CD14-positive monocyte (primary cell): ENCODE measurements around the gene AKAP14. TPM values are rescaled to one million over a fixed set of nuclear protein-coding genes. Genes with fewer than 3 reads are reported as not detected.

Source experiments
- DNase-seq, 3 donors: peaks; one replicate each; pipeline ENCODE4 v3.0.0-alpha.2; 2011 to 2022
- H2AFZ ChIP-seq: 2 replicates; pipeline ENCODE4 v1.6.0; 2012; ENCODE audit warnings: mild to moderate bottlenecking, low read depth, low read length, inconsistent platforms; ENCODE audit not compliant: insufficient read depth, poor library complexity, severe bottlenecking
- H3K27ac ChIP-seq, 2 donors: 1 replicate in 1 of 2; 2 replicates in 1 of 2; pipeline ENCODE4 v1.5.1; 2012 to 2013; ENCODE audit warnings: low read length in 2 of 2, control low read depth in 1 of 2, inconsistent platforms in 1 of 2, low read depth in 1 of 2, mild to moderate bottlenecking in 1 of 2
- H3K27me3 ChIP-seq, 2 donors: one replicate each; pipeline versions ENCODE4 v1.6.0 to v1.6.1; 2011 to 2013; ENCODE audit warnings: low read length in 2 of 2; ENCODE audit not compliant: control insufficient read depth in 2 of 2, insufficient read depth in 2 of 2
- H3K36me3 ChIP-seq, 2 donors: replicated peaks in 1 of 2; 1 replicate in 1 of 2; 2 replicates in 1 of 2; pipeline versions ENCODE4 v1.5.1 to v1.6.1; 2012 to 2013; ENCODE audit warnings: low read length in 2 of 2, control low read depth in 1 of 2, inconsistent platforms in 1 of 2, mild to moderate bottlenecking in 1 of 2; ENCODE audit not compliant: insufficient read depth in 2 of 2, control insufficient read depth in 1 of 2
- H3K4me1 ChIP-seq, 2 donors: 1 replicate in 1 of 2; 2 replicates in 1 of 2; pipeline versions ENCODE4 v1.5.1 to v1.6.1; 2012 to 2013; ENCODE audit warnings: low read length in 2 of 2, control low read depth in 1 of 2, inconsistent platforms in 1 of 2, mild to moderate bottlenecking in 1 of 2, moderate library complexity in 1 of 2; ENCODE audit not compliant: insufficient read depth in 2 of 2, control insufficient read depth in 1 of 2
- H3K4me2 ChIP-seq: replicated peaks from 2 replicates; pipeline ENCODE3; 2012; ENCODE audit warnings: low read length, moderate library complexity, mild to moderate bottlenecking; ENCODE audit not compliant: poor library complexity, severe bottlenecking; ENCODE audit errors: extremely low read depth
- H3K4me3 ChIP-seq, 3 experiments: fragments of 200-600 bp in 1 of 3; sonication (generic) in 1 of 3; replicated peaks in 1 of 3; 1 replicate in 2 of 3; 2 replicates in 1 of 3; pipeline ENCODE4 v1.5.1; 2011 to 2013; ENCODE audit warnings: low read length in 3 of 3, mild to moderate bottlenecking in 3 of 3, control low read depth in 2 of 3, low read depth in 2 of 3, inconsistent platforms in 1 of 3, moderate library complexity in 1 of 3
- H3K79me2 ChIP-seq: 2 replicates; pipeline ENCODE4 v1.6.0; 2012; ENCODE audit warnings: mild to moderate bottlenecking, control low read depth, inconsistent platforms, low read length, moderate library complexity; ENCODE audit not compliant: insufficient read depth
- H3K9ac ChIP-seq: 2 replicates; pipeline ENCODE4 v1.6.0; 2017; ENCODE audit warnings: low read length, mild to moderate bottlenecking; ENCODE audit not compliant: insufficient read depth, poor library complexity, severe bottlenecking
- H3K9me3 ChIP-seq, 2 donors: replicated peaks in 1 of 2; 1 replicate in 1 of 2; 2 replicates in 1 of 2; pipeline versions ENCODE4 v1.5.1 to v1.6.1; 2012 to 2013; ENCODE audit warnings: low read length in 2 of 2, control low read depth in 1 of 2; ENCODE audit not compliant: control insufficient read depth in 1 of 2, insufficient read depth in 1 of 2
- H4K20me1 ChIP-seq: 2 replicates; pipeline ENCODE4 v1.6.0; 2012; ENCODE audit warnings: mild to moderate bottlenecking, low read length, control low read depth, moderate library complexity; ENCODE audit not compliant: insufficient read depth
- H3K27ac Mint-ChIP-seq, 7 donors: one replicate each; pipeline ENCODE4 v1.8.0; 2020; ENCODE audit warnings: mild to moderate bottlenecking in 7 of 7, mixed read lengths in 7 of 7, moderate library complexity in 6 of 7, inconsistent platforms in 2 of 7
- H3K27me3 Mint-ChIP-seq, 3 donors: one replicate each; pipeline ENCODE4 v1.8.0; 2021 to 2022; ENCODE audit warnings: low read depth in 3 of 3, mild to moderate bottlenecking in 3 of 3, mixed read lengths in 3 of 3, moderate library complexity in 3 of 3, inconsistent platforms in 1 of 3
- H3K36me3 Mint-ChIP-seq, 2 donors: one replicate each; pipeline ENCODE4 v1.8.0; 2020; ENCODE audit warnings: mixed read lengths in 2 of 2, inconsistent platforms in 1 of 2, mild to moderate bottlenecking in 1 of 2
- H3K4me1 Mint-ChIP-seq: one replicate; pipeline ENCODE4 v1.8.0; 2020; ENCODE audit warnings: mild to moderate bottlenecking, mixed read lengths
- H3K4me3 Mint-ChIP-seq, 2 donors: one replicate each; pipeline ENCODE4 v1.8.0; 2020; ENCODE audit warnings: mild to moderate bottlenecking in 2 of 2, mixed read lengths in 2 of 2, moderate library complexity in 1 of 2
- H3K9me3 Mint-ChIP-seq, 7 donors: one replicate each; pipeline ENCODE4 v1.8.0; 2020 to 2022; ENCODE audit warnings: mixed read lengths in 7 of 7, mild to moderate bottlenecking in 6 of 7, moderate library complexity in 6 of 7, inconsistent platforms in 2 of 7
- CTCF ChIP-seq: fragments of 200-600 bp; IDR thresholded peaks from one replicate; pipeline ENCODE4 v1.8.0; 2022; ENCODE audit warnings: antibody characterized with exemption, mild to moderate bottlenecking
- WGBS: methylation state at CpG from one replicate; pipeline ENCODE4 v1.1.5; 2013; ENCODE audit warnings: missing lambda C conversion rate; ENCODE audit not compliant: insufficient coverage; 5-methylcytosine and 5-hydroxymethylcytosine counted together
- intact Hi-C, 2 donors: fragments of 100-400 bp; cut with micrococcal nuclease; formaldehyde crosslinking; loops; one replicate each; pipeline versions ENCODE4 v1.15.0 to v1.15.1; 2023
- polyA plus RNA-seq, 3 donors: library from polyadenylated mRNA; depleted of rRNA in 1 of 3; unstranded in 2 of 3; stranded (reverse) in 1 of 3; fragments of 300-500 nt in 2 of 3; fragments of >200 nt in 1 of 3; fragmentation: Illumina TruSeq in 2 of 3; gene quantifications; 1 replicate in 2 of 3; 2 replicates in 1 of 3; pipeline ENCODE4 v1.2.3, GENCODE V29; 2012 to 2021

Gene AKAP14
- polyA plus RNA-seq, 3 donors, result not detected

GRCh38 chrX:119900976-119901375 is 5.3 kb downstream of the AKAP14 start:
- Mint-ChIP-seq H3K9me3 (no peaks in the 10 kb centered on the region), H3K4me1 (peaks cover 10% of the 10 kb centered on the region), H3K27me3 (peaks cover 0 to 3% (median 0%) of the 10 kb centered on the region in 3 donors), H3K4me3 (no peak overlapping the region), H3K36me3 (no peaks in the 10 kb centered on the region), H3K27ac (peak overlapping the region in 1 of 7 donors; percentile 32)
- TF ChIP-seq CTCF, result no peak
- H3K4me3 ChIP-seq, result no peak overlapping the region
- no peaks in the 10 kb centered on the region for H3K27me3 ChIP-seq
- H3K4me2 ChIP-seq, result no peak overlapping the region
- intact Hi-C loops, result no loop called here
- H3K36me3 ChIP-seq, result no peaks in the 10 kb centered on the region
- no peaks in the 10 kb centered on the region for H3K79me2 ChIP-seq
- H3K9me3 ChIP-seq, result no peaks in the 10 kb centered on the region
- no peak overlapping the region for H2AFZ ChIP-seq
- H3K9ac ChIP-seq, result no peak overlapping the region
- peaks cover 8% of the 10 kb centered on the region in 2 donors for H3K4me1 ChIP-seq
- WGBS, result no CpG with 5 or more reads among the region's 1 CpG
- no peaks in the 10 kb centered on the region for H4K20me1 ChIP-seq
- H3K27ac ChIP-seq, result no peak overlapping the region
- no peak for DNase-seq

GRCh38 chrX:119916310-119916709 is 20.6 kb downstream of the AKAP14 start:
- H3K4me1 Mint-ChIP-seq, result no peaks in the 10 kb centered on the region
- H3K9me3 Mint-ChIP-seq, result peaks cover 0 to 5% (median 0%) of the 10 kb centered on the region in 7 donors
- Histone ChIP-seq H3K4me2 (no peak overlapping the region), H2AFZ (no peak overlapping the region), H3K9ac (no peak overlapping the region), H3K27me3 (no peaks in the 10 kb centered on the region), H3K4me3 (no peak overlapping the region), H3K9me3 (no peaks in the 10 kb centered on the region), H3K36me3 (no peaks in the 10 kb centered on the region), H3K4me1 (no peaks in the 10 kb centered on the region), H3K79me2 (no peaks in the 10 kb centered on the region), H3K27ac (no peak overlapping the region), H4K20me1 (no peaks in the 10 kb centered on the region)
- DNase-seq, result no peak
- no peaks in the 10 kb centered on the region for H3K36me3 Mint-ChIP-seq
- H3K27ac Mint-ChIP-seq, result no peak overlapping the region
- peaks cover 0 to 3% (median 0%) of the 10 kb centered on the region in 3 donors for H3K27me3 Mint-ChIP-seq
- WGBS, result 100% methylated on average over 3 of the region's 5 CpGs
- TF ChIP-seq CTCF, result no peak
- intact Hi-C loops, result no loop called here
- H3K4me3 Mint-ChIP-seq, result no peak overlapping the region
